Measurements from ENCODE around the gene RNU5D-1.

RNU5D-1 gene

GRCh38 chr1:44730741-44731512, at the start of gene RNU5D-1:
TSS of gene RNU5D-1 (minus strand) at chr1:44731170.
- Histone ChIP-seq H3K4me3 (ENCODE audit: low read depth in 1 of 2, low read length in 1 of 2) (peak within 1 kb of the TSS; percentile 63 to 81), H3K9me3 (no peaks in the 10 kb centered on the region), H3K27me3 (no peaks in the 10 kb centered on the region), H3K36me3 (no peaks in the 10 kb centered on the region), H3K27ac (peak within 1 kb of the TSS; percentile 91), H3K4me1 (ENCODE audit: control insufficient read depth in 1 of 2, insufficient read depth in 1 of 2, low read depth in 1 of 2, low read length in 1 of 2) (peaks cover 16 to 18% of the 10 kb centered on the region in 2 experiments)
- peak; percentile 85 for TF ChIP-seq CTCF (IDR thresholded peaks at IDR 0.05)

GRCh38 chr1:44780583-44781121, 49.7 kb upstream of the RNU5D-1 start:
- peaks cover 20% of the 10 kb centered on the region for H3K27me3 ChIP-seq
- H3K4me3 ChIP-seq (ENCODE audit: low read depth in 1 of 2, low read length in 1 of 2) = no peak overlapping the region
- no peaks in the 10 kb centered on the region for H3K9me3 ChIP-seq
- no peak overlapping the region for H3K27ac ChIP-seq
- H3K36me3 ChIP-seq = peaks cover 40% of the 10 kb centered on the region
- no peak for TF ChIP-seq CTCF (IDR thresholded peaks at IDR 0.05)
- peaks cover 27 to 30% of the 10 kb centered on the region in 2 experiments for H3K4me1 ChIP-seq (ENCODE audit: control insufficient read depth in 1 of 2, insufficient read depth in 1 of 2, low read depth in 1 of 2, low read length in 1 of 2)

GRCh38 chr1:44778705-44779576, 48.0 kb upstream of the RNU5D-1 start:
- peaks cover 40% of the 10 kb centered on the region for H3K36me3 ChIP-seq

GRCh38 chr1:44777969-44778635, 47.1 kb upstream of the RNU5D-1 start:
- H3K4me3 ChIP-seq (ENCODE audit: low read depth in 1 of 2, low read length in 1 of 2) = no peak overlapping the region
- H3K9me3 ChIP-seq = no peaks in the 10 kb centered on the region
- H3K27ac ChIP-seq = peak overlapping the region; percentile 10
- no peak for TF ChIP-seq CTCF (IDR thresholded peaks at IDR 0.05)
- H3K4me1 ChIP-seq (ENCODE audit: control insufficient read depth in 1 of 2, insufficient read depth in 1 of 2, low read depth in 1 of 2, low read length in 1 of 2) = peaks cover 19% of the 10 kb centered on the region in 2 experiments
- peaks cover 40% of the 10 kb centered on the region for H3K36me3 ChIP-seq
- no peaks in the 10 kb centered on the region for H3K27me3 ChIP-seq

More at GRCh38 chr1:44778705-44779576, 48.0 kb upstream of the RNU5D-1 start:
- Histone ChIP-seq H3K27me3 (peaks cover 7% of the 10 kb centered on the region), H3K4me3 (ENCODE audit: low read depth in 1 of 2, low read length in 1 of 2) (no peak overlapping the region), H3K4me1 (ENCODE audit: control insufficient read depth in 1 of 2, insufficient read depth in 1 of 2, low read depth in 1 of 2, low read length in 1 of 2) (peaks cover 24 to 25% of the 10 kb centered on the region in 2 experiments), H3K27ac (no peak overlapping the region), H3K9me3 (no peaks in the 10 kb centered on the region)
- no peak for TF ChIP-seq CTCF (IDR thresholded peaks at IDR 0.05)

GRCh38 chr1:44777547-44777946, 46.6 kb upstream of the RNU5D-1 start:
- Histone ChIP-seq H3K4me3 (ENCODE audit: low read depth in 1 of 2, low read length in 1 of 2) (no peak overlapping the region), H3K27me3 (no peaks in the 10 kb centered on the region), H3K9me3 (no peaks in the 10 kb centered on the region), H3K36me3 (peaks cover 40% of the 10 kb centered on the region), H3K27ac (peak overlapping the region; percentile 10), H3K4me1 (ENCODE audit: control insufficient read depth in 1 of 2, insufficient read depth in 1 of 2, low read depth in 1 of 2, low read length in 1 of 2) (peaks cover 19% of the 10 kb centered on the region in 2 experiments)
- TF ChIP-seq CTCF (IDR thresholded peaks at IDR 0.05) = no peak

Data from neutrophil (primary cell).